GM21619 (cell line): ENCODE measurements around the gene OR2T5.
A peak's percentile ranks its signal among the peaks of the same experiment; 100 is the strongest.
"Not testable (repeated sequence)": the region's sequence is repeated elsewhere in the genome, so short reads cannot be mapped to it uniquely, and the experiment has no call there.

Experiments
- ATAC-seq: cut with Tn5 transposase; IDR thresholded peaks from one replicate; pipeline ENCODE4 v1.9.1; 2021; ENCODE audit not compliant: unreplicated experiment

OR2T5 gene

GRCh38 chr1:248500305-248501035 is 12.1 kb downstream of the OR2T5 start:
- not testable (repeated sequence) for ATAC-seq

DNA sequence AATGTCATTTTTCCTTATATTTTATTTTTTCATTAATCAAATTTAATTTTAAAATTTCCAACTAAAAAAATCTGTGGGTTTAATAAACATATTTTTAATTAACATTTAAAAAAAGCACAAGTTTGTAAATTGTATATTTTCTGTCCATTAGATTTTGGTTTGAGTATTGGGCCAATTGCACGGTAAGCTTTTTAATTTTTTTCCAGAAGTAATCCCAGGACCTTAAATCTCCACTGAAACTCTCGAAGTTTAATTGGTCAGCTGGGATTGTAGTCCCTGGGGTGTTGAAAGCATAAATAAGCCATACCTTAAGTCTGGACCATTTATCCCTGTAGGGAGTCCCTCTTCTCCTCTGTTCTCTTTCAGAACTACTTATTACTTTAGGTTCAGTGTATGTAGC is 19.4 kb downstream of the OR2T5 start, which contains the start of gene OR2G6:
OR2G6 (plus strand) TSS at position 301 of the 400 bp plus-strand sequence. CDS start 13,574 bp downstream, outside the sequence.
- ATAC-seq = not testable (repeated sequence)

DNA sequence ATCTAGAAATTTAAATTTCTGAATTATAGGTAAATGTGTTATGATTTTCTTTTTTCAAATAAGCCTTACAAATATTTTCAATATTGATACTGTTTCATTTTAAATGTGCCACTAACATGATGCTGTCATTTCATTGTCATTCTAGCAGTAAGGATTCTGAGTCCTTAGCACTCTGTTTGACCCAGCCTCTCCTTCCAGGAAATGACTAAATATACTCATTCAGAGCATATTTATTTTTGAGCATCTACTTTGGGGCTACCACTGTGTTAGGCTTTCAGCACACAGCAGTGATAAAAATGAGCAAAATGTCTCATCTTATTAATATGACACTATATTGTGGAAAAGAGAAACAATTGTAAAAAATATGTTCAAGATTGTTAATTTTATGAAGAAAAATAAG is 21.8 kb downstream of the OR2T5 start:
- peak; percentile 64 for ATAC-seq

DNA sequence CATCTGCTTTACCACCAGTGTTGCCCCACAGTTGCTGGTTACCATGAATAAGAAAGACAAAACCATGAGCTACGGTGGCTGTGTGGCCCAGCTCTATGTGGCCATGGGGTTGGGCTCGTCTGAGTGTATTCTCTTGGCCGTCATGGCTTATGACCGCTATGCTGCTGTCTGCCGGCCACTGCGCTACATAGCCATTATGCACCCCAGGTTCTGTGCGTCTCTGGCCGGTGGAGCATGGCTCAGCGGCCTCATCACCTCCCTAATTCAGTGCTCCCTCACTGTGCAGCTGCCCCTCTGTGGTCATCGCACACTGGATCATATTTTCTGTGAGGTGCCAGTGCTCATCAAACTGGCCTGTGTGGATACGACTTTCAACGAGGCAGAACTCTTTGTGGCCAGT is 33.5 kb downstream of the OR2T5 start:
- ATAC-seq = no peak

- not testable (repeated sequence) for ATAC-seq
These were observed 49.1 kb downstream of the OR2T5 start for GRCh38 chr1:248537449-248537848.
